GM12864 (cell line): ENCODE measurements around the gene BBS7.

ENCODE experiments used
- DNase-seq: peaks from one replicate; pipeline ENCODE4 v3.0.0-alpha.2; 2011; ENCODE audit warnings: low read depth
- H3K4me3 ChIP-seq: 2 replicates; pipeline ENCODE4 v1.5.1; 2011; ENCODE audit warnings: mild to moderate bottlenecking, low read depth, low read length, control low read depth
- TF ChIP-seq, protein P1 (sequence below): IDR thresholded peaks from 2 replicates; pipeline ENCODE4 v1.5.1; 2011; ENCODE audit warnings: low read depth, mild to moderate bottlenecking, moderate library complexity, low read length, control low read depth, inconsistent platforms; ENCODE audit errors: missing control alignments

Gene BBS7

DNA sequence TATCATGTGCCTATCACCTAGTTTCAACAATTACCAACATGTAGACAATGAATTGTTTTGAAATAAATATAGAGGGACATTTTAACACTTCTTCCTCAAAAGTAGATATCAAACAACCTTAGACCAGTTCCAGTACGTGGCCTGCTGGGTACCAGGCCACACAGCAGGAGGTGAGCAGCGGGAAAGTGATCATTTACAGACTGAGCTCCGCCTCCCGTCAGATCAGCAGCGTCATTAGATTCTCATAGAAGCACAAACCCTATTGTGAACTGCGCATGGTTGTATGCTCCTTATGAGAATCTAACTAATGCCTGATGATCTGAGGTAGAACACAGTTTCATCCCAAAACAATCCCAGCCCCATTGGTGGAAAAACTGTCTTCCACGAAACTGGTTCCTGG lies 6.5 kb downstream of the BBS7 start:
- no peak for DNase-seq
- no peak overlapping the region for H3K4me3 ChIP-seq
- TF ChIP-seq, protein P1, sequence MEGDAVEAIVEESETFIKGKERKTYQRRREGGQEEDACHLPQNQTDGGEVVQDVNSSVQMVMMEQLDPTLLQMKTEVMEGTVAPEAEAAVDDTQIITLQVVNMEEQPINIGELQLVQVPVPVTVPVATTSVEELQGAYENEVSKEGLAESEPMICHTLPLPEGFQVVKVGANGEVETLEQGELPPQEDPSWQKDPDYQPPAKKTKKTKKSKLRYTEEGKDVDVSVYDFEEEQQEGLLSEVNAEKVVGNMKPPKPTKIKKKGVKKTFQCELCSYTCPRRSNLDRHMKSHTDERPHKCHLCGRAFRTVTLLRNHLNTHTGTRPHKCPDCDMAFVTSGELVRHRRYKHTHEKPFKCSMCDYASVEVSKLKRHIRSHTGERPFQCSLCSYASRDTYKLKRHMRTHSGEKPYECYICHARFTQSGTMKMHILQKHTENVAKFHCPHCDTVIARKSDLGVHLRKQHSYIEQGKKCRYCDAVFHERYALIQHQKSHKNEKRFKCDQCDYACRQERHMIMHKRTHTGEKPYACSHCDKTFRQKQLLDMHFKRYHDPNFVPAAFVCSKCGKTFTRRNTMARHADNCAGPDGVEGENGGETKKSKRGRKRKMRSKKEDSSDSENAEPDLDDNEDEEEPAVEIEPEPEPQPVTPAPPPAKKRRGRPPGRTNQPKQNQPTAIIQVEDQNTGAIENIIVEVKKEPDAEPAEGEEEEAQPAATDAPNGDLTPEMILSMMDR: no peak

DNA sequence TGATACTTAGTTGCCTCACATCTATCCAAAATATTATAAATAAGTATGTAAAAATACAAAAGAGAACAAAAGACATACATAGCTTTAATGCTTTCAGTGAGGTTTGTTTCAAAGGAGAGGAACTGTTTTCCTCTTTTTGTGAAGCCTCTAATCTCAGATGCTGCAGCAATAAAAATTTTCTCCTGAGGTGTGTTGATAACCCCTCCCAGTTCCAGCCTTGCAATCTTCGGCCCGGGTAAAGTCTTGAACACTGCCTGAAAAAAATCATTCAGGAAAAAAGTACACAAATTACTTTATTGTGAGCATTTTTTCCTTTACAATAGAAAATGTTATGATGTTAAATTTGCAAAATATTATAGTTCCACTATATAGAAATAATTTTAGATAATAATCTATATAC lies 8.8 kb downstream of the BBS7 start:
- DNase-seq: no peak
- H3K4me3 ChIP-seq: no peak overlapping the region
- TF ChIP-seq, protein P1: no peak

DNA sequence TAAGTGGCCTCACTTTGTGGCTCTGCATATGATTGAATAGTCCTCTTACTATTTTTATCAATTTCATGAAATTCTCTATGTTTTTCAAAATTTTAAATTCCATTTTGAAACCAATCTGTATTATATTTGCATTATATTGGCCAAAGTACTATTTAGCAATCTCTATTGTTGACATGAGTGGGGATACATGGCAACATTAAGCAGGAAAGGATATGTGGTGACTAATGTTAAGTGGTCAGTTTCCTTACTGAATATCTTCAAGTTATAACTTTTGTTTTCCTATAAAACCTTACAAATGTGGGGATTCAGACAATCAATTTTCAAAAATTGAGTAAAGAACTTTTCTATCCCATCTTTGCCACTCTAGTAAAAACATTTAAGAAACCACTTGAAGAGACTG lies 10.2 kb downstream of the BBS7 start:
- TF ChIP-seq, protein P1: no peak
- DNase-seq: no peak
- H3K4me3 ChIP-seq: no peak overlapping the region

DNA sequence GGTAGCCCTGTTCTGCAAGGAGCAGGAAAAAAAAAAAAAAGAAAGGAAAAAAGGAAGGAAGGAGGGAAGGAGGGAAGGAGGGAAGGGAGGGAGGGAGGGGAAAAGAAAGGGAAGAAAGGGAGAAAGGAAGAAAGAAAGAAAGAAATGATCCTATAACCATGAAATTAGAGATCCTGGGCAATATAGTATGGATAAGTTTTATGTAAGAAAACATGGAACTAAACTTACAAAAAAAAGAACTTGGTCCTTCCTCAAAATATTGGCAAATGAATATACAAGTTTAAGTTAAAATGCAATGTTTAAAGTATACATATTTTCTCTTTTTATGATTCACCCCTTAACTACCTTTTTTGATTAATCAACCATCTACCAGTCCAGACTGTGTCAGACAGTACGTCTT lies 18.9 kb downstream of the BBS7 start:
- no peak for DNase-seq
- no peak overlapping the region for H3K4me3 ChIP-seq
- TF ChIP-seq, protein P1: no peak

DNA sequence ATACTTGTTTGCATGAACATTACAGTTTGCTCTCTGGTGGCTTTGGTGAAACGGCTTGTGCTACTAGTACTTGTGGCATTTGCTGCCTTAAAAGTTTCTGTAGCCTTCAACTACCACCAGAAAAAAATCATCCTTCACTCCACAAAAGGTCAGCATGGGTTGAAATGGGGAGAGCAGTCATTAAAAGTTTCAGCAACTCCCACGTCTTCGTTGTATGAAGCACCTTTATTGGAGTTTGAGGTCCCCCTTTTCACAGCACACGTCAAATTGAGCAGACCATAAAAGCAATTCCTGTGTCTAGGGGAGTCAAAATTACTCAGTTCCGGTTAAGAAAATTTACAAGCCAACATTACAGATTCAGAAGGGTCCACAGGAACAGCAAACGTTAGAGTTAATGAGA lies 23.6 kb downstream of the BBS7 start:
- no peak overlapping the region for H3K4me3 ChIP-seq
- TF ChIP-seq, protein P1: no peak
- no peak for DNase-seq

DNA sequence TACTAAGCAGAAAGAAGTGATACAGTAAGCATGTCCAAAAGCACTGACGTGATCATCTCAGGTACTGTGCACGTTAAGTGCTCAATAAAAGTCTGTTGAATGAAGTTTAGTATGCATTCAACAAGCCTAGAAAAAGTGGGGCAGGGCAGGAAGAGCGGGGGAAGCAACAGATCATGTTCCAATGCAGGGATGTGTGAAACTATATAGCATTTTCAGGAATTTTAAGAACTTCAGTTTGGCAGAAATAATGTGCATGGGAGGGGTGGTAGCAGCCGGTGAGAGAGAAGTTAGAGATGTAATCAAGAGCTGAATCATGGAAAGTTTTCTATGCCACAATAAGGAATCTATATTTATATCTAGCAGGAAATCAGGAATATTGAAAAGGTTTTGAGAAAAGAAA lies 27.4 kb downstream of the BBS7 start:
- DNase-seq: no peak
- H3K4me3 ChIP-seq: no peak overlapping the region
- TF ChIP-seq, protein P1: no peak

DNA sequence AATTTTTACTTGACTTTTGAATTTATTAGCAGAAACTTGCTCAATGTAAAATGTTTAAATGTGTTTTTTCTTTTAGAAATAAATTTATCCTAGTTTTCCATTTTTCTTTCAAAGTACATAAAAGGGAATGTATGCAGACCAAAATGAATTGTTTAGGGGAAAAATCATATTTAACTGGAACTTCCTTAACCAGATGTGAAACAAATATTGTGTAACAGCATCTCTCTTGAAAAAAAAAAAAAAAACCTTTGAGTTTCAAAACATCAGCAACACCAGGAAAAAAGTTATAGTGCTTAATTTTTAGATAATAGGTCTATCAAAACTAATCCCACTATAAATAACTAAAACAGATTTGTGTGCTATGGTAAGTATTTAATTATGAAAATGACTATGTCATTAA lies 32.1 kb downstream of the BBS7 start:
- no peak overlapping the region for H3K4me3 ChIP-seq
- no peak for DNase-seq
- TF ChIP-seq, protein P1: no peak
